Posterior vena cava (tissue), 2 donors: Measurements from ENCODE around the gene STPG2. TPM values are rescaled to one million over a fixed set of nuclear protein-coding genes. Genes with fewer than 3 reads are reported as not detected.

ENCODE experiments used
- DNase-seq: peaks from one replicate; pipeline ENCODE4 v3.0.0-alpha.2; 2020; ENCODE audit warnings: low spot score
- intact Hi-C, 2 donors: fragments of 100-400 bp; cut with DNase I; formaldehyde crosslinking; loops; one replicate each; pipeline versions ENCODE4 v1.14.1 to v1.14.2; 2022 to 2023
- total RNA-seq, 2 donors: library from RNA; stranded (reverse); fragmentation: NEBNext Ultra II Directional; extraction: Animal tissue kit (Norgen Biotek cat#: 25700); gene quantifications; one replicate each; pipeline ENCODE4 v1.2.1, GENCODE V29; 2021
- donor health status: DM: yes; HTN: yes; CAD: no.
- donor health status: DM: yes; HTN: yes; CAD: no.

STPG2 gene
- total RNA-seq, 2 donors from 2014 or later = 0.19 to 0.24 TPM

- intact Hi-C loops = no loop called here
These were observed 41.3 kb downstream of the STPG2 start for GRCh38 chr4:98101988-98102387.

GRCh38 chr4:98098764-98099163, 44.5 kb downstream of the STPG2 start:
- intact Hi-C loops = no loop called here

More at GRCh38 chr4:98101988-98102387, 41.3 kb downstream of the STPG2 start:
- DNase-seq = no peak

GRCh38 chr4:98094118-98094517, 49.2 kb downstream of the STPG2 start:
- no peak for DNase-seq
- intact Hi-C loops = no loop called here

More at GRCh38 chr4:98098764-98099163, 44.5 kb downstream of the STPG2 start:
- DNase-seq = no peak

GRCh38 chr4:98093662-98094061, 49.6 kb downstream of the STPG2 start:
- intact Hi-C loops = no loop called here
- DNase-seq = no peak

- intact Hi-C loops = no loop called here
- no peak for DNase-seq
These were observed 50.3 kb downstream of the STPG2 start for GRCh38 chr4:98092833-98093439.

- intact Hi-C loops = no loop called here
- DNase-seq = no peak
These were observed 61.3 kb downstream of the STPG2 start for GRCh38 chr4:98081936-98082335.

- intact Hi-C loops = loop anchor here in 1 of 2 donors (10.0 kb wide), 1 partner anchor 656 kb away; no protein-coding TSS in a partner anchor
- no peak for DNase-seq
These were observed 74.8 kb downstream of the STPG2 start for GRCh38 chr4:98068495-98068894.

- intact Hi-C loops = no loop called here
- DNase-seq = no peak
These were observed 87.3 kb downstream of the STPG2 start for GRCh38 chr4:98055800-98056501.

- DNase-seq = no peak
- intact Hi-C loops = no loop called here
These were observed 96.6 kb downstream of the STPG2 start for GRCh38 chr4:98046665-98047064.

- no peak for DNase-seq
- intact Hi-C loops = no loop called here
These were observed 113.2 kb downstream of the STPG2 start for GRCh38 chr4:98030059-98030458.

GRCh38 chr4:98027827-98028226, 115.4 kb downstream of the STPG2 start:
- DNase-seq = no peak
- intact Hi-C loops = no loop called here

GRCh38 chr4:98026362-98026761, 116.9 kb downstream of the STPG2 start:
- intact Hi-C loops = no loop called here
- no peak for DNase-seq

- intact Hi-C loops = no loop called here
- no peak for DNase-seq
These were observed 136.4 kb downstream of the STPG2 start for GRCh38 chr4:98006814-98007412.

GRCh38 chr4:98006060-98006459, 137.2 kb downstream of the STPG2 start:
- intact Hi-C loops = no loop called here
- DNase-seq = no peak

- intact Hi-C loops = no loop called here
These were observed 142.3 kb downstream of the STPG2 start for GRCh38 chr4:98000940-98001339.

GRCh38 chr4:97998203-97998602, 145.1 kb downstream of the STPG2 start:
- intact Hi-C loops = no loop called here
- DNase-seq = no peak

More at GRCh38 chr4:98000940-98001339, 142.3 kb downstream of the STPG2 start:
- no peak for DNase-seq

GRCh38 chr4:97994765-97995465, 148.4 kb downstream of the STPG2 start:
- DNase-seq = no peak
- intact Hi-C loops = no loop called here

- no peak for DNase-seq
- intact Hi-C loops = no loop called here
These were observed 152.9 kb downstream of the STPG2 start for GRCh38 chr4:97990409-97990808.

- intact Hi-C loops = no loop called here
- DNase-seq = no peak
These were observed 156.1 kb downstream of the STPG2 start for GRCh38 chr4:97987019-97987648.
